HG03196 (cell line): Measurements from ENCODE around the gene MED17.
"Not testable (repeated sequence)": the region's sequence is repeated elsewhere in the genome, so short reads cannot be mapped to it uniquely, and the experiment has no call there.

Source experiments
- ATAC-seq: cut with Tn5 transposase; IDR thresholded peaks from one replicate; pipeline ENCODE4 v1.9.1; 2021; ENCODE audit not compliant: unreplicated experiment

The MED17 gene, protein sequence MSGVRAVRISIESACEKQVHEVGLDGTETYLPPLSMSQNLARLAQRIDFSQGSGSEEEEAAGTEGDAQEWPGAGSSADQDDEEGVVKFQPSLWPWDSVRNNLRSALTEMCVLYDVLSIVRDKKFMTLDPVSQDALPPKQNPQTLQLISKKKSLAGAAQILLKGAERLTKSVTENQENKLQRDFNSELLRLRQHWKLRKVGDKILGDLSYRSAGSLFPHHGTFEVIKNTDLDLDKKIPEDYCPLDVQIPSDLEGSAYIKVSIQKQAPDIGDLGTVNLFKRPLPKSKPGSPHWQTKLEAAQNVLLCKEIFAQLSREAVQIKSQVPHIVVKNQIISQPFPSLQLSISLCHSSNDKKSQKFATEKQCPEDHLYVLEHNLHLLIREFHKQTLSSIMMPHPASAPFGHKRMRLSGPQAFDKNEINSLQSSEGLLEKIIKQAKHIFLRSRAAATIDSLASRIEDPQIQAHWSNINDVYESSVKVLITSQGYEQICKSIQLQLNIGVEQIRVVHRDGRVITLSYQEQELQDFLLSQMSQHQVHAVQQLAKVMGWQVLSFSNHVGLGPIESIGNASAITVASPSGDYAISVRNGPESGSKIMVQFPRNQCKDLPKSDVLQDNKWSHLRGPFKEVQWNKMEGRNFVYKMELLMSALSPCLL

GRCh38 chr11:93784145-93784934, at the start of gene MED17:
Gene MED17, plus strand, starts transcription at chr11:93784282. Its CDS starts 232 bp downstream, at chr11:93784514.
- ATAC-seq = peak; percentile 98

GRCh38 chr11:93734427-93735222, 49.5 kb upstream of the MED17 start:
- ATAC-seq = no peak

GRCh38 chr11:93735627-93736026, 48.5 kb upstream of the MED17 start:
- no peak for ATAC-seq

DNA sequence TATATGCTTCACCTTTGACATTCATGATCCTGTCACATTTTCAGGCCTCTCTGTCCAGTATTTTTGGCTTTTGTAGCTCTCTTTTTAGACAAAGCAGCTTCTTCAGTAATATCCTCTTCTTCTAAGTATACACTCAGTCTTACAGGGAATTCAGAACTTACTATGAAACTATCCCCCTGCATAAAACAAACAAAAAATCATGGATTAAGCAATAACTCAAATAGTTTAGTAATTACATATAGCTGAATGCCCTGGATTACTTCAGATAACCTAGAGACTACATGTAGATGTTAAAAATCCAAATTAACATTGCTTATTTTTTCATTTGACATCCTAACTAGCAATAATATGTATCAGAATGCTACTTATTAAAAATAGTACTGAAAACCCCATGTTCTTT, 48.0 kb upstream of the MED17 start:
- ATAC-seq = no peak

- no peak for ATAC-seq
These were observed 46.0 kb upstream of the MED17 start for GRCh38 chr11:93737904-93738612.

DNA sequence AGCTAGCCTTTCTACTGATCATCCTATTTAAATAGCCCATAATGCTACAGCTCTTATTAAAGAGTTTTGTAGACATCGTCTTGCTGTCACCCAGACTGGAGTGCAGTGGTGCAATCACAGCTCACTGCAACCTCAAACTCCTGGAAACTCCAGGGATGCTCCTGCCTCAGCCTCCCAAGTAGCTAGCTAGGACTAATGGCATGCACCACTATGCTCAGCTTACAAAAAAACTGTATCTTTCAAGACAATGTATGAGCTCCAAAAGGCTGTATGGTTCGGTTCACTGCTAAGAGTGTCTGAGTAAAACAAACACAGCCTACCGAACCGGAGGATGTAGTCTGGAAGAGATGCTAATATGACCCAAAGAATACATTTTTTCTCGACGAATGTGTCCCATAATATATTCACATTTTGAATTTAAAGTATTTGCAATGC, 45.4 kb upstream of the MED17 start:
- no peak for ATAC-seq

DNA sequence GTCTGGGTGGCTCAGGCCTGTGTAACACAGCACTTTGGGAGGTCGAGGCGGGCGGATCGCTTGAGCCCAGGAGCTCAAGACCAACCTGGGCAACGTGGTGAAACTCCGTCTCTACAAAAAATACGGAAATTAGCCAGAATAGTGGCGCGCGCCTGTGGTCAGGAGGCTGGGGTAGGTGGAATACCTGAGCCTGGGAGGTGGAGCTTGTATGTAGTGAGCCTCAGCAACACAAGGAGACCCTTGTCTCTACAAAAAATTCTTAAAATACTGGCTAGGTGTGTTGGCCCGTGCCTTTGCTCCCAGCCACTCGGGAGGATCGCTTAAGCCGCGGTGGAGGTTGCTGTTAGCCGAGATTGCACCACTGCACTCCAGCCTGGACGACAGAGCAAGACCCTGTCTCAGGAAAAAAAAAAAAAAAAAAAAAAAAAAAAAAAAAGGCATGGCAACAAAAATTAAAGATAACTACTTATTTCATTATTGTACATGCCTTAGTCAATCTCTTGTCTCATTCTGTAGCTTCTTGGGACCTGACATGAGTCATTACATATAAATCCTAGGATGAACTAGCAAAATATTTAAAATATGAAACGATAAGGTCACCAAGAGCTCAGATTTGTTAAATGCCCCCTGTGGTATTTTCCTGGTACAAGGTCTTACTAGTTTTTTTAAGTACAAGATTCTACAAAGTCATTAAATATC, 43.9 kb upstream of the MED17 start:
- no peak for ATAC-seq

GRCh38 chr11:93740730-93741093, 43.4 kb upstream of the MED17 start:
- peak; percentile 28 for ATAC-seq

- ATAC-seq = peak; percentile 82
These were observed 42.8 kb upstream of the MED17 start, which contains the start of the genes C11orf54 and TAF1D for GRCh38 chr11:93741094-93741881. Gene C11orf54, plus strand, starts transcription at chr11:93741672. Its CDS starts 5,722 bp downstream, at chr11:93747394. Gene TAF1D, minus strand, starts transcription at chr11:93741495. Its CDS starts 2,191 bp downstream, at chr11:93739304.

GRCh38 chr11:93741882-93742226, 42.2 kb upstream of the MED17 start:
- ATAC-seq = peak; percentile 13

- ATAC-seq = no peak
These were observed 40.8 kb upstream of the MED17 start for GRCh38 chr11:93743291-93743690.

- ATAC-seq = no peak
These were observed 39.4 kb upstream of the MED17 start for GRCh38 chr11:93744669-93745004.

GRCh38 chr11:93745005-93745755, 38.9 kb upstream of the MED17 start:
- ATAC-seq = not testable (repeated sequence)

DNA sequence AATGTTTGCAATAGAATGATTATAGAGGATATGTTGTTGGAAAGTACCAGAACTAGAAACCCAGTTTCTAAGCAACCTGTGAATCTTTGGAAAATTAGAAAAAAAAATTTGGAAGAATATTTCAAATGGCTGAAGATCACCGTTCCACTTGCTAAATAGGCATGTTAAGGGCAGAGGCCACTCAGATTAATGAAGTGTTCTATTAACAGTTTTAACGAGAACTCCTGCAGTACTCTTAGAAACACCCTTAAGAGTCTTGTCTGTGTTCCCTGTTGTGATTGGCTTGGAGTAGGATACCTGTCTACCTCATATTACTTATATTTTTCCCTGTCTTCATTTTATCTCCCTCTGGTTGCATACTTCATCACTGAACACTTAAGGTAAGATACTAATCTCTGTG, 38.0 kb upstream of the MED17 start:
- ATAC-seq = no peak

DNA sequence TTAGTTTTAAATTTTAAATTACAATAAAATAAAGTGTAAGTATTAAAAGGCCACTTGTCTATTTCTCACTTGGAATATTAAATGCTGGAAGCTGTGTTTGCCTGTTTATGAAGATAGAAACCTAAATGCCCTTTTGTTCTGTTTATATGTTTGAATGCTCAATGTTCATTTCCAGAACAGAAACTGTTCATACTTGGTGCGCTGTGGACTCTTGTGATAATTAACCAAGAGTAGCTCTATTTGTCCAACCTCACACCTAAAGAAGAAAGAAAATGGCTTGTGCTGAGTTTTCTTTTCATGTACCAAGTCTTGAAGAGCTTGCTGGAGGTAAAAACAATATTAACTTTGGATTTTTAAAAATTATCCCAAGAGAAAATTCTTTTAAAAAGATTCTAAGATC, 37.0 kb upstream of the MED17 start:
- ATAC-seq = peak; percentile 77

GRCh38 chr11:93751001-93751400, 33.1 kb upstream of the MED17 start:
- no peak for ATAC-seq

GRCh38 chr11:93753241-93753640, 30.8 kb upstream of the MED17 start:
- ATAC-seq = no peak

DNA sequence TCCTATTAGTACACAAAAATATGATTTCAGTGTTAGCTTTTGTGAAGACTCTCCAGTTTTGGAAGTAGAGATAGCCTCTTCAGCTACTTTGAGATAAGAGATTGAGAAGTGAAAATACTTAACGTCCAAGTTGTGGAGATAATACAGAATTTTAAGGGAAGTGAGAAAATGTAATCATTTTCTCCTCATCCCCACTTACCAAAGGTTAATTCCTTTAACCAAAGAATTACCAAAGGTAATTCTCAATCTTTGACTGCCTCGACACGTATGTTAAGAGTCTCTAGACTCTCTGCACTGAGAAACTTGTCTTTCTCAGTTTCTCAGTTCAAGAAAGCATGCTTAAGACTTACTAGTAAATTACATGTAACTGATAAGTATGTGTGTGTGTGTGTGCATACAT, 27.3 kb upstream of the MED17 start:
- no peak for ATAC-seq
